HL-60 (cell line): ENCODE data around the gene SLC25A51.

ENCODE experiments used
- DNase-seq, 2 experiments: peaks; one replicate each; pipeline ENCODE4 v3.0.0-alpha.2; 2010 to 2020; ENCODE audit warnings: low read depth in 1 of 2, low spot score in 1 of 2
- H3K27ac ChIP-seq: fragments of 250-450 bp; sonication (Bioruptor Pico); replicated peaks from 2 replicates; pipeline ENCODE4 v1.5.1; 2020; ENCODE audit warnings: mild to moderate bottlenecking, moderate library complexity
- H3K27me3 ChIP-seq: fragments of 250-450 bp; sonication (Bioruptor Pico); 2 replicates; pipeline ENCODE4 v1.5.1; 2021; ENCODE audit warnings: mild to moderate bottlenecking, moderate library complexity; ENCODE audit not compliant: insufficient read depth, poor library complexity, severe bottlenecking
- H3K4me3 ChIP-seq: replicated peaks from 2 replicates; pipeline ENCODE4 v1.5.1; 2011; ENCODE audit warnings: mild to moderate bottlenecking, control low read depth, low read length; ENCODE audit not compliant: insufficient read depth
- CTCF ChIP-seq: IDR thresholded peaks from one replicate; pipeline ENCODE4 v1.5.1; 2011; ENCODE audit warnings: low read length, control low read depth, inconsistent platforms; ENCODE audit not compliant: insufficient read depth
- GABPA ChIP-seq: IDR thresholded peaks from 2 replicates; pipeline ENCODE4 v1.6.1; 2012; ENCODE audit warnings: low read depth
- POLR2AphosphoS5 ChIP-seq: IDR thresholded peaks from 2 replicates; pipeline ENCODE4 v1.6.1; 2012; ENCODE audit warnings: low read depth
- REST ChIP-seq: IDR thresholded peaks from 2 replicates; pipeline ENCODE4 v1.6.1; 2012; ENCODE audit warnings: low read depth; ENCODE audit not compliant: insufficient replicate concordance
- SPI1 ChIP-seq: IDR thresholded peaks from 2 replicates; pipeline ENCODE4 v1.6.1; 2012; ENCODE audit warnings: low read depth, mild to moderate bottlenecking, borderline replicate concordance

The SLC25A51 gene

GRCh38 chr9:37951671-37952449, 47.9 kb upstream of the SLC25A51 start:
- H3K4me3 ChIP-seq = no peak overlapping the region
- H3K27ac ChIP-seq = no peak overlapping the region
- H3K27me3 ChIP-seq = no peaks in the 10 kb centered on the region
- TF ChIP-seq GABPA = no peak
- no peak for TF ChIP-seq REST
- no peak for TF ChIP-seq POLR2AphosphoS5
- TF ChIP-seq SPI1 = no peak
- TF ChIP-seq CTCF = no peak
- DNase-seq = no peak

- H3K4me3 ChIP-seq = no peak overlapping the region
- H3K27ac ChIP-seq = no peak overlapping the region
- no peak for DNase-seq
- TF ChIP-seq CTCF (no peak), POLR2AphosphoS5 (no peak), GABPA (no peak), REST (no peak)
- no peaks in the 10 kb centered on the region for H3K27me3 ChIP-seq
These were observed 46.6 kb upstream of the SLC25A51 start for GRCh38 chr9:37950561-37950960.

- no peak overlapping the region for H3K27ac ChIP-seq
- TF ChIP-seq SPI1 = no peak
- TF ChIP-seq POLR2AphosphoS5 = no peak
- TF ChIP-seq CTCF = no peak
- H3K4me3 ChIP-seq = no peak overlapping the region
- no peak for DNase-seq
- no peaks in the 10 kb centered on the region for H3K27me3 ChIP-seq
These were observed 45.6 kb upstream of the SLC25A51 start for GRCh38 chr9:37949576-37949975.
